GM21447 (cell line): ENCODE results near the gene FNDC5.

Experiments
- ATAC-seq: cut with Tn5 transposase; IDR thresholded peaks from one replicate; pipeline ENCODE4 v1.9.1; 2021; ENCODE audit not compliant: unreplicated experiment

Gene FNDC5

GRCh38 chr1:32897082-32898049 lies 26.7 kb upstream of the FNDC5 start:
- no peak for ATAC-seq

GRCh38 chr1:32896451-32896850 lies 25.7 kb upstream of the FNDC5 start:
- no peak for ATAC-seq

GRCh38 chr1:32895325-32896215 lies 24.9 kb upstream of the FNDC5 start:
- ATAC-seq = no peak

- ATAC-seq = no peak
Measured at GRCh38 chr1:32894681-32895080, 24.0 kb upstream of the FNDC5 start.

GRCh38 chr1:32894019-32894600 lies 23.4 kb upstream of the FNDC5 start:
- no peak for ATAC-seq

GRCh38 chr1:32893198-32894018 lies 22.7 kb upstream of the FNDC5 start:
- no peak for ATAC-seq

GRCh38 chr1:32892368-32893197 lies 21.9 kb upstream of the FNDC5 start:
- no peak for ATAC-seq

- ATAC-seq = no peak
Measured at GRCh38 chr1:32891630-32892029, 20.9 kb upstream of the FNDC5 start.

- no peak for ATAC-seq
Measured at GRCh38 chr1:32891241-32891570, 20.5 kb upstream of the FNDC5 start.

GRCh38 chr1:32890516-32891240 lies 20.0 kb upstream of the FNDC5 start:
- ATAC-seq = no peak

GRCh38 chr1:32889731-32890278 lies 19.1 kb upstream of the FNDC5 start:
- ATAC-seq = no peak

GRCh38 chr1:32888677-32889420 lies 18.1 kb upstream of the FNDC5 start:
- ATAC-seq = no peak

- ATAC-seq = no peak
Measured at GRCh38 chr1:32888134-32888533, 17.4 kb upstream of the FNDC5 start.

- no peak for ATAC-seq
Measured at GRCh38 chr1:32887623-32888022, 16.9 kb upstream of the FNDC5 start.

GRCh38 chr1:32886828-32887414 lies 16.2 kb upstream of the FNDC5 start:
- no peak for ATAC-seq

GRCh38 chr1:32886004-32886827 lies 15.5 kb upstream of the FNDC5 start, which contains the start of gene HPCA:
Gene HPCA, plus strand, starts transcription at chr1:32886491. Its CDS starts 2,408 bp downstream, at chr1:32888899.
- no peak for ATAC-seq

- ATAC-seq = no peak
Measured at GRCh38 chr1:32885676-32886003, 14.9 kb upstream of the FNDC5 start.
